Neuronal stem cell (in vitro differentiated cells): ENCODE measurements around the gene ANGPTL7.

Experiments
- DNase-seq: peaks from one replicate; pipeline ENCODE4 v3.0.0-alpha.2; 2013; ENCODE audit warnings: low spot score
- H2AFZ ChIP-seq: one replicate; pipeline ENCODE4 v1.6.1; 2013; ENCODE audit warnings: mild to moderate bottlenecking, low read length, inconsistent platforms
- H2AK5ac ChIP-seq: 2 replicates; pipeline ENCODE4 v1.6.1; 2013; ENCODE audit warnings: low read depth, mild to moderate bottlenecking, inconsistent platforms, low read length, moderate library complexity, mixed read lengths
- H2BK120ac ChIP-seq: 2 replicates; pipeline ENCODE4 v1.6.1; 2013; ENCODE audit warnings: low read depth, mild to moderate bottlenecking, inconsistent platforms, low read length, moderate library complexity, mixed read lengths
- H2BK12ac ChIP-seq: one replicate; pipeline ENCODE4 v1.6.1; 2013; ENCODE audit warnings: low read length, inconsistent platforms
- H2BK15ac ChIP-seq: 2 replicates; pipeline ENCODE4 v1.6.1; 2013; ENCODE audit warnings: mild to moderate bottlenecking, low read length, inconsistent platforms, mixed read lengths
- H2BK5ac ChIP-seq: one replicate; pipeline ENCODE4 v1.6.1; 2013; ENCODE audit warnings: inconsistent platforms, mild to moderate bottlenecking, low read length, moderate library complexity
- H3K14ac ChIP-seq: one replicate; pipeline ENCODE4 v1.6.1; 2013; ENCODE audit warnings: low read length, inconsistent platforms
- H3K18ac ChIP-seq: 2 replicates; pipeline ENCODE4 v1.6.1; 2013; ENCODE audit warnings: low read length, inconsistent platforms
- H3K23ac ChIP-seq: 2 replicates; pipeline ENCODE4 v1.6.1; 2013; ENCODE audit warnings: low read depth, mild to moderate bottlenecking, mixed read lengths, low read length, inconsistent platforms; ENCODE audit not compliant: poor library complexity
- H3K27ac ChIP-seq: replicated peaks from 3 replicates; pipeline ENCODE4 v1.5.1; 2013; ENCODE audit warnings: low read length, inconsistent platforms
- H3K27me3 ChIP-seq, 3 experiments: 2 replicates each; pipeline ENCODE4 v1.6.1; 2013; ENCODE audit warnings: low read length in 3 of 3, mild to moderate bottlenecking in 2 of 3, inconsistent platforms in 1 of 3, low read depth in 1 of 3, mixed read lengths in 1 of 3, moderate library complexity in 1 of 3; ENCODE audit not compliant: control insufficient read depth in 3 of 3, insufficient read depth in 3 of 3
- H3K36me3 ChIP-seq, 2 donors: replicated peaks in 1 of 2; 2 replicates each; pipeline ENCODE4 v1.6.1; 2013; ENCODE audit warnings: low read length in 2 of 2; ENCODE audit not compliant: control insufficient read depth in 2 of 2, insufficient read depth in 2 of 2
- H3K4ac ChIP-seq: 2 replicates; pipeline ENCODE4 v1.6.1; 2013; ENCODE audit warnings: inconsistent platforms, mild to moderate bottlenecking, low read length, moderate library complexity
- H3K4me1 ChIP-seq, 2 donors: 1 replicate in 1 of 2; 2 replicates in 1 of 2; pipeline ENCODE4 v1.6.1; 2013; ENCODE audit warnings: low read length in 2 of 2, low read depth in 1 of 2; ENCODE audit not compliant: control insufficient read depth in 2 of 2, insufficient read depth in 1 of 2
- H3K4me2 ChIP-seq: one replicate; pipeline ENCODE4 v1.6.1; 2013; ENCODE audit warnings: mild to moderate bottlenecking, low read length, inconsistent platforms; ENCODE audit not compliant: insufficient read depth, poor library complexity, severe bottlenecking
- H3K4me3 ChIP-seq, 2 donors: 2 replicates each; pipeline ENCODE4 v1.5.1; 2013; ENCODE audit warnings: low read length in 2 of 2, mild to moderate bottlenecking in 2 of 2, inconsistent platforms in 1 of 2, moderate library complexity in 1 of 2
- H3K79me1 ChIP-seq: one replicate; pipeline ENCODE4 v1.6.1; 2013; ENCODE audit warnings: low read depth, mild to moderate bottlenecking, inconsistent platforms, low read length, moderate library complexity
- H3K9ac ChIP-seq: one replicate; pipeline ENCODE4 v1.6.1; 2013; ENCODE audit warnings: mild to moderate bottlenecking, low read depth, low read length, inconsistent platforms; ENCODE audit not compliant: poor library complexity
- H3K9me3 ChIP-seq, 2 donors: replicated peaks in 1 of 2; 2 replicates each; pipeline versions ENCODE3 to v1.6.1; 2013; ENCODE audit warnings: low read length in 2 of 2, mild to moderate bottlenecking in 2 of 2, inconsistent platforms in 1 of 2, low read depth in 1 of 2, mixed read lengths in 1 of 2, moderate library complexity in 1 of 2; ENCODE audit not compliant: control insufficient read depth in 2 of 2, insufficient read depth in 1 of 2
- H4K8ac ChIP-seq: one replicate; pipeline ENCODE4 v1.6.1; 2013; ENCODE audit warnings: low read depth, mild to moderate bottlenecking, inconsistent platforms, low read length, moderate library complexity
- H4K91ac ChIP-seq: one replicate; pipeline ENCODE4 v1.6.1; 2013; ENCODE audit warnings: low read length, low read depth, mild to moderate bottlenecking, inconsistent platforms; ENCODE audit not compliant: poor library complexity
- WGBS, 2 donors: extraction: QIAGEN DNeasy Blood & Tissue Kit; methylation state at CpG; one replicate each; pipeline ENCODE4 v1.1.7; 2013; ENCODE audit warnings: missing lambda C conversion rate in 2 of 2, mixed read lengths in 1 of 2; ENCODE audit not compliant: insufficient read length in 2 of 2, insufficient replicate concordance in 1 of 2; ENCODE audit errors: extremely low coverage in 2 of 2; 5-methylcytosine and 5-hydroxymethylcytosine counted together

Gene ANGPTL7

DNA sequence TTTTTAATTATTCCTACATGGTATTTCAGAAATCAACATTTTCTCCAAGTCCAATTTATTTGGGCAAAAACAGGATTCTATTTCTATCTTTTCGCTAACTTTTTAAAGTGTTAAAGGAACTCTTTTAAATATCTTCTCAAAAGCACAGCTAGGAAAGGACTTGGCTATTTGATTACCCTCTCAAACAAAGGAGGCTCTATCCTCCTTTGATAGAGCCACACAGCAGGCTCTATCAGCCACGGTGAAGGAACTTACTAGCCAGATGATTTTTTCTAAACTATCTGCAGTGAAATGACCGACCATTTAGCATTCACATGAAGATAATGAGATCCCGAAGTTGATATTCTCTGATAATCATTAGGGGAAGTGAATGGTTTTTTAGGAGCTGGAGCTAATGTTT, 9.1 kb downstream of the ANGPTL7 start:
- peaks cover 0 to 7% of the 10 kb centered on the region in 2 donors for H3K4me1 ChIP-seq
- H2AFZ ChIP-seq = no peak overlapping the region
- H3K14ac ChIP-seq = no peak overlapping the region
- no peak overlapping the region for H4K8ac ChIP-seq
- H3K4me2 ChIP-seq = no peak overlapping the region
- H4K91ac ChIP-seq = no peak overlapping the region
- no peak overlapping the region for H3K23ac ChIP-seq
- DNase-seq = no peak
- no peak overlapping the region for H2BK120ac ChIP-seq
- peaks cover 23 to 96% of the 10 kb centered on the region in 2 donors for H3K36me3 ChIP-seq
- H3K9me3 ChIP-seq = no peaks in the 10 kb centered on the region
- no peak overlapping the region for H2BK12ac ChIP-seq
- H3K4ac ChIP-seq = no peak overlapping the region
- H2BK5ac ChIP-seq = no peak overlapping the region
- no peaks in the 10 kb centered on the region for H3K27me3 ChIP-seq
- no peak overlapping the region for H3K18ac ChIP-seq
- WGBS, 2 donors = no CpG with 5 or more reads among the region's 4 CpGs
- H3K79me1 ChIP-seq = peaks cover under 1% of the 10 kb centered on the region
- H3K4me3 ChIP-seq = no peak overlapping the region
- no peak overlapping the region for H2BK15ac ChIP-seq
- no peak overlapping the region for H3K9ac ChIP-seq
- H3K27ac ChIP-seq = no peak overlapping the region
- H2AK5ac ChIP-seq = no peak overlapping the region

GRCh38 chr1:11198851-11199594, 9.9 kb downstream of the ANGPTL7 start:
- Histone ChIP-seq H3K4me2 (no peak overlapping the region), H2AFZ (no peak overlapping the region), H2BK15ac (no peak overlapping the region), H3K27ac (no peak overlapping the region), H3K4me1 (peaks cover 0 to 7% of the 10 kb centered on the region in 2 donors), H3K18ac (no peak overlapping the region), H3K4me3 (no peak overlapping the region), H2BK12ac (no peak overlapping the region), H3K36me3 (peaks cover 23 to 96% of the 10 kb centered on the region in 2 donors), H2BK5ac (no peak overlapping the region), H2AK5ac (no peak overlapping the region), H3K9ac (no peak overlapping the region), H3K27me3 (no peaks in the 10 kb centered on the region), H4K91ac (no peak overlapping the region), H4K8ac (no peak overlapping the region), H3K14ac (no peak overlapping the region), H2BK120ac (no peak overlapping the region), H3K23ac (no peak overlapping the region), H3K79me1 (no peaks in the 10 kb centered on the region), H3K4ac (no peak overlapping the region), H3K9me3 (no peaks in the 10 kb centered on the region)
- WGBS, 2 donors = no CpG with 5 or more reads among the region's 2 CpGs
- no peak for DNase-seq

DNA sequence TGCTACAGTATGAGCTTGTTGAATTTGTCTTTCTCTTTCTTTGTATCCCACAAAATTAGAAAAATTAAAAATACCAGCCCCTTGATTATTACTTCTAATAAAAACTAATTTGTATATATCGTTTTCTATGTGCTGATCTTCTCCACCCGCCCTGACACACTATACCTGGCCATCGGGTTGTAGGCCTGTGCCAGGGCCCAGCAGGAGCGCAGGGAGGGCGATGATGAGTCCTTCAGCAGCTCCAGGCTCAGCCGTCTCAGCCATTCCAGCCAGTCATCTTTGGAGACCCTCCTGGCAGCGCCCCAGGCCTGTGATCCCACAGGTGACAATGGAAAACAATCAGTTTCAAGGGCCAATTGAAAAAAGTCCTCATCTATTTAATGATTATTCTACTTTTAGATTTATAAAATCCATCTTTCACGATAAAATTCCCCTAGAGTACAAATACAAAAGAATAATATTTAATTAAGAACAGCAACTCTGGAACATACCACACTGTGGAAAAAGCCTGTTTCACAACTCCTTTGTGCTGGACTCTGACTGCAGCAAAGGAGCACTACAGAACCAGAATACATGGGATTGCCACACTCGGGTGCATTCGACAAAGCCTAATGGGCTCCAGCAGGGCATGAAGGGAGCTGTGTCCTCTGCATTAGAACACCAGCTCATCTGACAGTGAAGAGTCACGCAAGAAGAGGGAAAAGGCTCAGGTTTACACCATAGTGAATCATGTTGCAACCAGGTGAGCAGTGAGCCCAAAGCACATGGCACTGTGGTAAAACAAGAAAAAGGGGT, 15.4 kb downstream of the ANGPTL7 start:
- 100% methylated on average over 1 of the region's 11 CpGs; no CpG with 5 or more reads in 1 of the 2 donors for WGBS, 2 donors
- Histone ChIP-seq H2AK5ac (no peak overlapping the region), H3K27ac (no peak overlapping the region), H2BK5ac (no peak overlapping the region), H3K14ac (no peak overlapping the region), H2BK12ac (no peak overlapping the region), H3K4me2 (no peak overlapping the region), H3K4me3 (no peak overlapping the region), H3K79me1 (no peaks in the 10 kb centered on the region), H3K9me3 (no peaks in the 10 kb centered on the region), H3K18ac (no peak overlapping the region), H3K36me3 (peaks cover 25 to 95% of the 10 kb centered on the region in 2 donors), H2BK15ac (no peak overlapping the region), H2AFZ (no peak overlapping the region), H3K23ac (no peak overlapping the region), H2BK120ac (no peak overlapping the region), H3K27me3 (no peaks in the 10 kb centered on the region), H3K9ac (no peak overlapping the region), H3K4me1 (no peaks in the 10 kb centered on the region), H4K8ac (no peak overlapping the region), H3K4ac (no peak overlapping the region), H4K91ac (no peak overlapping the region)
- DNase-seq = no peak

- Histone ChIP-seq H2BK12ac (no peak overlapping the region), H2BK120ac (no peak overlapping the region), H3K9me3 (no peaks in the 10 kb centered on the region), H3K27ac (no peak overlapping the region), H3K4me1 (no peaks in the 10 kb centered on the region), H3K23ac (no peak overlapping the region), H3K27me3 (no peaks in the 10 kb centered on the region), H2AFZ (no peak overlapping the region), H3K4me3 (no peak overlapping the region), H3K4me2 (no peak overlapping the region), H4K91ac (no peak overlapping the region), H3K36me3 (peaks cover 43 to 99% of the 10 kb centered on the region in 2 donors), H3K14ac (no peak overlapping the region), H2BK15ac (no peak overlapping the region), H3K9ac (no peak overlapping the region), H2AK5ac (no peak overlapping the region), H3K4ac (no peak overlapping the region), H4K8ac (no peak overlapping the region), H2BK5ac (no peak overlapping the region), H3K79me1 (no peaks in the 10 kb centered on the region), H3K18ac (no peak overlapping the region)
- DNase-seq = no peak
- WGBS, 2 donors = no CpG with 5 or more reads among the region's 6 CpGs
Measured at GRCh38 chr1:11207898-11208611, 18.9 kb downstream of the ANGPTL7 start.
